Activated CD8-positive, alpha-beta T cell treated with anti-CD3 and anti-CD28 coated beads for 36 hours (primary cell): ENCODE measurements around the gene PCDHA10. TPM values are rescaled to one million over a fixed set of nuclear protein-coding genes. Genes with fewer than 3 reads are reported as not detected.

ENCODE experiments used
- ATAC-seq: fragments of 200-7000 bp; cut with Tn5 transposase; one replicate; pipeline ENCODE4 v1.10.0; 2021; ENCODE audit warnings: mild to moderate bottlenecking, moderate library complexity
- CTCF ChIA-PET: fragments of 350-600 bp; sonication (Branson Sonifier 250); formaldehyde crosslinking; loops from one replicate; lab custom pipeline; 2021; ENCODE audit warnings: antibody characterized with exemption; lab: Charles Lee
- POLR2A ChIA-PET: fragments of 350-600 bp; sonication (Branson Sonifier 250); formaldehyde crosslinking; loops from one replicate; lab custom pipeline; 2021; ENCODE audit warnings: antibody characterized with exemption; lab: Charles Lee
- DNase-seq: peaks from one replicate; pipeline ENCODE4 v3.0.0-alpha.2; 2020
- H3K27ac Mint-ChIP-seq: one replicate; pipeline ENCODE4 v1.8.0; 2021; ENCODE audit warnings: mild to moderate bottlenecking, mixed read lengths
- H3K27me3 Mint-ChIP-seq: one replicate; pipeline ENCODE4 v1.8.0; 2021; ENCODE audit warnings: mixed read lengths
- H3K36me3 Mint-ChIP-seq: one replicate; pipeline ENCODE4 v1.8.0; 2021; ENCODE audit warnings: low read depth, mixed read lengths
- H3K4me1 Mint-ChIP-seq: one replicate; pipeline ENCODE4 v1.8.0; 2021; ENCODE audit warnings: low read depth, mixed read lengths
- H3K4me3 Mint-ChIP-seq: one replicate; pipeline ENCODE4 v1.8.0; 2021; ENCODE audit warnings: mild to moderate bottlenecking, moderate library complexity, mixed read lengths
- H3K9me3 Mint-ChIP-seq: one replicate; pipeline ENCODE4 v1.8.0; 2021; ENCODE audit warnings: mixed read lengths
- intact Hi-C: fragments of 100-400 bp; cut with micrococcal nuclease; formaldehyde crosslinking; loops from one replicate; pipeline ENCODE4 v1.10.0; 2022
- total RNA-seq, 2 experiments: library from RNA; stranded (reverse); gene quantifications; one replicate each; pipeline ENCODE4 v1.2.3, GENCODE V29; 2021
- TF ChIP-seq, protein P1 (sequence below): fragments of 200-600 bp; IDR thresholded peaks from one replicate; pipeline ENCODE4 v1.8.0; 2022; ENCODE audit warnings: antibody characterized with exemption, mild to moderate bottlenecking

The PCDHA10 gene
- total RNA-seq, 2 experiments from 2014 or later = not detected

DNA sequence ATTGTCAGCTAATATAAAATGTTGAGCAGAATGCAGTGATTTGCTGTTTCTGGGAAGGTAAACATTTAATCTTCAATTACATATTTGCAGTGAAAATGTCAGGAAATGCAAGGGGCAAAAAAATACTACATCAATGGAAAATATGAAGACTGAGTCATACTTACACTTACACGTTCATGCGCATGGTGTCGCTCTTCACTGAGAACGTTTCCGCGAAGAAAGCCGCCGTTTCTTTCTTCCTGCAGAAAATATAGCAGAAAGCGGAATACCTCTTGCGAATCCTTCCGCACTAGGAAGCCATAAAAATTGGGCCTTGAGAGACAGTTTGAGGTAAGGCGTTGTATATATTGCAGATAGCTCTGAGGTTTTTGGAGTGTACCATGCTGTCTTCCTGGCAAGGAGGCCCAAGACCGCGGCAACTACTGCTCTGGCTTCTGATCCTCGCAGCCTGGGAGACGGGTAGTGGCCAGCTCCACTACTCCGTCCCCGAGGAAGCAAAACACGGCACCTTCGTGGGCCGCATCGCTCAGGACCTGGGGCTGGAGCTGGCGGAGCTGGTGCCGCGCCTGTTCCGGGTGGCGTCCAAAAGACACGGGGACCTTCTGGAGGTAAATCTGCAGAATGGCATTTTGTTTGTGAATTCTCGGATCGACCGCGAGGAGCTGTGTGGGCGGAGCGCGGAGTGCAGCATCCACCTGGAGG is 26.3 kb downstream of the PCDHA10 start, which contains the start of gene PCDHA13:
PCDHA13 (plus strand) TSS at position 236 of the 702 bp plus-strand sequence; CDS start at position 381, 145 bp downstream.
- Mint-ChIP-seq H3K27me3 (peaks cover 24% of the 10 kb centered on the region), H3K36me3 (peaks cover 8% of the 10 kb centered on the region), H3K9me3 (peaks cover 18% of the 10 kb centered on the region), H3K27ac (no peak within 1 kb of the TSS), H3K4me3 (no peak within 1 kb of the TSS), H3K4me1 (no peaks in the 10 kb centered on the region)
- CTCF ChIA-PET = interaction anchor here (0.7 kb wide), 1 partner anchor 159 kb away, joined by 3 read pairs; no protein-coding TSS in a partner anchor
- intact Hi-C loops = no loop called here
- no peak for ATAC-seq
- POLR2A ChIA-PET = no interaction called here
- TF ChIP-seq, protein P1, sequence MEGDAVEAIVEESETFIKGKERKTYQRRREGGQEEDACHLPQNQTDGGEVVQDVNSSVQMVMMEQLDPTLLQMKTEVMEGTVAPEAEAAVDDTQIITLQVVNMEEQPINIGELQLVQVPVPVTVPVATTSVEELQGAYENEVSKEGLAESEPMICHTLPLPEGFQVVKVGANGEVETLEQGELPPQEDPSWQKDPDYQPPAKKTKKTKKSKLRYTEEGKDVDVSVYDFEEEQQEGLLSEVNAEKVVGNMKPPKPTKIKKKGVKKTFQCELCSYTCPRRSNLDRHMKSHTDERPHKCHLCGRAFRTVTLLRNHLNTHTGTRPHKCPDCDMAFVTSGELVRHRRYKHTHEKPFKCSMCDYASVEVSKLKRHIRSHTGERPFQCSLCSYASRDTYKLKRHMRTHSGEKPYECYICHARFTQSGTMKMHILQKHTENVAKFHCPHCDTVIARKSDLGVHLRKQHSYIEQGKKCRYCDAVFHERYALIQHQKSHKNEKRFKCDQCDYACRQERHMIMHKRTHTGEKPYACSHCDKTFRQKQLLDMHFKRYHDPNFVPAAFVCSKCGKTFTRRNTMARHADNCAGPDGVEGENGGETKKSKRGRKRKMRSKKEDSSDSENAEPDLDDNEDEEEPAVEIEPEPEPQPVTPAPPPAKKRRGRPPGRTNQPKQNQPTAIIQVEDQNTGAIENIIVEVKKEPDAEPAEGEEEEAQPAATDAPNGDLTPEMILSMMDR = peak; percentile 33
- no peak for DNase-seq

DNA sequence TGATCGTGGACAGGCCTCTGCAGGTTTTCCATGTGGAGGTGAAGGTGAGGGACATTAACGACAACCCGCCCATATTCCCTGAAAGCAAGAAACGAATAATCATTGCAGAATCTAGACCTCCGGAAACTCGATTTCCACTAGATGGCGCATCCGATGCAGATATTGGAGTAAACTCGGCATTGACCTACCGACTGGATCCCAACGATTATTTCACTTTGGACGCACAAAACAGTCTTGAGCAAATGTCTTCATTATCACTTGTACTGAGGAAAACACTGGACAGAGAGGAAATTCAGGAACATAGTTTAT is 26.8 kb downstream of the PCDHA10 start:
- H3K36me3 Mint-ChIP-seq = peaks cover 8% of the 10 kb centered on the region
- ChIA-PET POLR2A (no interaction called here), CTCF (interaction anchor here (0.7 to 1.2 kb wide), 2 partner anchors 41 to 158 kb away, joined by 3 read pairs; no protein-coding TSS in a partner anchor)
- intact Hi-C loops = no loop called here
- TF ChIP-seq, protein P1 = no peak
- H3K4me1 Mint-ChIP-seq = no peaks in the 10 kb centered on the region
- ATAC-seq = no peak
- DNase-seq = no peak
- peaks cover 26% of the 10 kb centered on the region for H3K27me3 Mint-ChIP-seq
- no peak overlapping the region for H3K4me3 Mint-ChIP-seq
- H3K9me3 Mint-ChIP-seq = peaks cover 18% of the 10 kb centered on the region
- H3K27ac Mint-ChIP-seq = no peak overlapping the region

DNA sequence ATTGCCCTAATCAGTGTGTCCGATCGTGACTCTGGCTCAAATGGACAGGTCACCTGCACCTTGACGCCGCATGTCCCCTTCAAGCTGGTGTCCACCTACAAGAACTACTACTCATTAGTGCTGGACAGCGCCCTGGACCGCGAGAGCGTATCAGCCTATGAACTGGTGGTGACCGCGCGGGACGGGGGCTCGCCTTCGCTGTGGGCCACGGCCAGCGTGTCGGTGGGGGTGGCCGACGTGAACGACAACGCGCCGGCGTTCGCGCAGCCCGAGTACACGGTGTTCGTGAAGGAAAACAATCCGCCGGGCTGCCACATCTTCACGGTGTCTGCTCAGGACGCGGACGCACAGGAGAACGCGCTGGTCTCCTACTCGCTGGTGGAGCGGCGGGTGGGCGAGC is 27.7 kb downstream of the PCDHA10 start:
- POLR2A ChIA-PET = no interaction called here
- H3K4me3 Mint-ChIP-seq = no peak overlapping the region

DNA sequence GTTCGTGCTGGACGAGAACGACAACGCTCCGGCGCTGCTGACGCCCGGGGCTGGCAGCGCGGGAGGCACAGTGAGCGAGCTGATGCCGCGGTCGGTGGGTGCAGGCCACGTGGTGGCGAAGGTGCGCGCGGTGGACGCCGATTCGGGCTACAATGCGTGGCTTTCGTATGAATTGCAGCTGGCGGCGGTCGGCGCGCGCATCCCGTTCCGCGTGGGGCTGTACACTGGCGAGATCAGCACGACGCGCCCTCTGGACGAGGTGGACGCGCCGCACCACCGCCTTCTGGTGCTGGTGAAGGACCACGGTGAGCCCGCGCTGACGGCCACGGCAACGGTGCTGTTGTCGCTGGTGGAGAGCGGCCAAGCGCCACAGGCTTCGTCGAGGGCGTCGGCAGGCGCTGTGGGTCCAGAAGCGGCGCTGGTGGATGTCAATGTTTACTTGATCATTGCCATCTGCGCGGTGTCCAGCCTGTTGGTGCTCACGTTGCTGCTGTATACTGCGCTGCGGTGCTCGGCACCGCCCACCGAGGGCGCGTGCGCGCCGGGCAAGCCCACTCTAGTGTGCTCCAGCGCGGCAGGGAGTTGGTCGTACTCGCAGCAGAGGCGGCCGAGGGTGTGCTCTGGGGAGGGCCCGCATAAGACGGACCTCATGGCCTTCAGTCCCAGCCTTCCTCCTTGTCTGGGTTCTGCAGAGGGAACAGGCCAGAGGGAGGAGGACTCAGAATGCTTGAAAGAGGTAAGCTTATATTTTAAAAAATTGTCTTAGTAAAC is 28.4 kb downstream of the PCDHA10 start:
- no peak for ATAC-seq
- H3K9me3 Mint-ChIP-seq = peaks cover 18% of the 10 kb centered on the region
- peaks cover 8% of the 10 kb centered on the region for H3K36me3 Mint-ChIP-seq
- TF ChIP-seq, protein P1 = no peak
- H3K4me3 Mint-ChIP-seq = no peak overlapping the region
- ChIA-PET CTCF (no interaction called here), POLR2A (no interaction called here)
- no peak overlapping the region for H3K27ac Mint-ChIP-seq
- intact Hi-C loops = no loop called here
- H3K27me3 Mint-ChIP-seq = peaks cover 21% of the 10 kb centered on the region
- H3K4me1 Mint-ChIP-seq = no peaks in the 10 kb centered on the region
- DNase-seq = no peak

More for the DNA sequence above, 27.7 kb downstream of the PCDHA10 start:
- H3K9me3 Mint-ChIP-seq = peaks cover 18% of the 10 kb centered on the region
- DNase-seq (no peak), ATAC-seq (no peak)
- H3K27ac Mint-ChIP-seq = no peak overlapping the region
- no peaks in the 10 kb centered on the region for H3K4me1 Mint-ChIP-seq
- intact Hi-C loops = no loop called here
- TF ChIP-seq, protein P1 = no peak
- H3K36me3 Mint-ChIP-seq = peaks cover 8% of the 10 kb centered on the region
- CTCF ChIA-PET = interaction anchor here (1.2 kb wide), 1 partner anchor 42 kb away, joined by 3 read pairs; no protein-coding TSS in a partner anchor
- peaks cover 24% of the 10 kb centered on the region for H3K27me3 Mint-ChIP-seq

DNA sequence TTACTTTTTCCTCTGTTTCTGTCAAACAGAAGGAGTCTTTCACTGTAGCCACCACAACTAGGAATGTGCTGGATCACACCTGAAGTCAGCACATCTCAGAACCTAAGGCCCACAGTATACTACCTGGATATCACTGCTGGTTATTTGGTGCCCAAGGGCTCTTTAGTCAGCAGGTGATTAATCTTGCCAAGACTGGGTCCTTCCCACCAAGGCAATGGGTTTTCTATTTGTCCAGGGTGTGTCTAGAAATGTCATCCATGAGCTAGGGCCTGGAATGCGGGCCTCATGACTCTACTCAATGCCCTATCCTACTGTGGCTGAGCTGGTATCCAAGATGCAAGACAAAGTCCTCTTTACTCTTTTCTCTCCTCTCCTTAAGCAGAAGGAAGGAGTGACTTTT is 60.6 kb downstream of the PCDHA10 start:
- no peaks in the 10 kb centered on the region for H3K4me1 Mint-ChIP-seq
- peaks cover 3% of the 10 kb centered on the region for H3K27me3 Mint-ChIP-seq
- DNase-seq (no peak), ATAC-seq (no peak)
- no peaks in the 10 kb centered on the region for H3K36me3 Mint-ChIP-seq
- TF ChIP-seq, protein P1 = no peak
- ChIA-PET POLR2A (no interaction called here), CTCF (no interaction called here)
- H3K27ac Mint-ChIP-seq = no peak overlapping the region
- H3K9me3 Mint-ChIP-seq = peaks cover 1% of the 10 kb centered on the region
- no peak overlapping the region for H3K4me3 Mint-ChIP-seq
- intact Hi-C loops = no loop called here
